GM18909 (cell line): ENCODE data around the gene KCNJ10.

Experiments
- ATAC-seq: cut with Tn5 transposase; IDR thresholded peaks from one replicate; pipeline ENCODE4 v1.9.1; 2021; ENCODE audit warnings: mild to moderate bottlenecking; ENCODE audit not compliant: unreplicated experiment, poor library complexity

KCNJ10 gene

DNA sequence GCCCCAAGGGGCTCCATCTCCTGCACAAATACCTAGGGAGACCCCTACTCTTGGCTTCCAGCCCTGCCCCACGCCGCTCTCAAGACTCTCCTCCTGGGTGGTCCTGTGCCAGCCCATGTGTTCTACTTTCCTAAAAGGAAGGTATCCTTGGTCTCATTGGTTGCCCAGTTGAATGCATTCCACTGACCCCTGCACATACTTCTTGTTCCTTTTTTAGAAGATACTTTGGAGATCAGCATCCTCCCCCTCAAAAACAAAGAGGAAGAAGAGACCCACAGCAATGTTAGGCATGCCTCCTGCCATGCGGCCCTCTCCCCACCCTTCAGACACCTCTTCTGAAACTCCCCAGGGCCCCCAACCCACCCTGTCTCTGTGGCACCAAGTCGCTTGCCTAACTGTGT is 120.0 kb downstream of the KCNJ10 start:
- ATAC-seq = no peak

DNA sequence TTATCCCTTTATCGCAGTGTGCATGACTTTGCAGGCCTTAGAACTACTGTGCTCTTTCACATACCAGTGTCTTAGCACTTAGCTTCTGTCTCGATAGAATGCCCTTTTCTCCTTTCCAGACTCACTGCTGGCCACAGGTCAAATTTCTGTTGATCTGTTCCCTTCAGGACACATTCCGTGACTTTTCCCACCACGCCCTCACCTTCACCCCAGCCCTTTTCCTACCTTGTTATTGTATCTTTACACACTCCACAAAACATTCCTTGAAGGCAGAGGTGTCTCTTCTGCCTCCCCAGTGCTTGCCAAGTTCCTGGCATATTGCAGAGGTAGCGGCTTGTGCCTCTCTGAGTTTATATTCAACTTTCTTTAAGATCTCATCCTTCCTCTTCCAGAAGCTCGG is 120.8 kb downstream of the KCNJ10 start:
- no peak for ATAC-seq
